Panc1 (cell line): ENCODE measurements around the gene GFPT2. TPM values are rescaled to one million over a fixed set of nuclear protein-coding genes. Genes with fewer than 3 reads are reported as not detected.

Experiments
- ATAC-seq: fragments of 200-7000 bp; cut with Tn5 transposase; 2 replicates; pipeline ENCODE4 v1.9.1; 2020; ENCODE audit warnings: mild to moderate bottlenecking, moderate library complexity
- BruUV-seq: library from RNA; stranded (reverse); fragments of 400-500 nt; replicated peaks from 2 replicates; lab custom pipeline; 2021; lab: Mats Ljungman, UMichigan
- CTCF ChIA-PET: fragments of 300-600 bp; sonication (Branson Sonifier 250); formaldehyde crosslinking; loops from one replicate; lab custom pipeline; 2022; ENCODE audit warnings: antibody characterized with exemption; lab: Charles Lee
- POLR2A ChIA-PET: fragments of 300-600 bp; sonication (Branson Sonifier 250); formaldehyde crosslinking; loops from one replicate; lab custom pipeline; 2022; ENCODE audit warnings: antibody characterized with exemption; lab: Charles Lee
- DNase-seq: peaks from one replicate; pipeline ENCODE4 v3.0.0-alpha.2; 2010; ENCODE audit warnings: low read depth, low spot score
- H3K27ac ChIP-seq: 2 replicates; pipeline ENCODE4 v1.5.1; 2011; ENCODE audit warnings: mild to moderate bottlenecking, low read length, inconsistent platforms
- H3K27me3 ChIP-seq: fragments of 200-500 bp; sonication (Bioruptor generic); 2 replicates; pipeline ENCODE4 v1.6.0; 2014; ENCODE audit warnings: low read length, inconsistent platforms; ENCODE audit not compliant: control insufficient read depth, insufficient read depth
- H3K36me3 ChIP-seq: fragments of 200-500 bp; sonication (Bioruptor generic); 2 replicates; pipeline ENCODE4 v1.5.1; 2014; ENCODE audit warnings: inconsistent platforms, mild to moderate bottlenecking, low read length, moderate library complexity; ENCODE audit not compliant: control insufficient read depth, insufficient read depth
- H3K4me1 ChIP-seq: 2 replicates; pipeline ENCODE4 v1.5.1; 2011; ENCODE audit warnings: inconsistent platforms, mild to moderate bottlenecking, low read length, moderate library complexity; ENCODE audit not compliant: control insufficient read depth, insufficient read depth
- H3K4me3 ChIP-seq, 2 experiments: 2 replicates each; pipeline ENCODE4 v1.5.1; 2011 to 2012; ENCODE audit warnings: low read depth in 2 of 2, low read length in 2 of 2, mild to moderate bottlenecking in 2 of 2, inconsistent platforms in 1 of 2, moderate library complexity in 1 of 2
- H3K9me3 ChIP-seq: fragments of 200-500 bp; sonication (Bioruptor generic); 2 replicates; pipeline ENCODE4 v1.5.1; 2014; ENCODE audit warnings: low read depth, mild to moderate bottlenecking, inconsistent platforms, low read length, moderate library complexity; ENCODE audit not compliant: control insufficient read depth, insufficient read depth
- POLR2AphosphoS5 ChIP-seq: IDR thresholded peaks from 2 replicates; pipeline ENCODE4 v1.6.1; 2012; ENCODE audit warnings: mild to moderate bottlenecking, low read depth, low read length, moderate library complexity
- SIN3A ChIP-seq: IDR thresholded peaks from 2 replicates; pipeline ENCODE4 v1.6.1; 2012; ENCODE audit warnings: low read depth, mild to moderate bottlenecking, low read length, moderate library complexity, borderline replicate concordance; ENCODE audit not compliant: insufficient read depth
- TCF7L2 ChIP-seq: IDR thresholded peaks from 2 replicates; pipeline ENCODE4 v1.6.1; 2011; ENCODE audit warnings: mild to moderate bottlenecking, low read depth, low read length, inconsistent platforms
- in situ Hi-C: cut with HindIII; loops from 2 replicates; pipeline ENCODE4 v1.10.0; 2016; ENCODE audit warnings: low sequenced_read_pairs, low pct_unique_long_range_greater_than_20kb
- intact Hi-C: fragments of 100-400 bp; cut with micrococcal nuclease; formaldehyde crosslinking; loops from one replicate; pipeline ENCODE4 v1.10.0; 2022; ENCODE audit not compliant: unreplicated experiment
- total RNA-seq: library from RNA; stranded (reverse); gene quantifications from one replicate; pipeline ENCODE4 v1.2.1, GENCODE V29; 2021; ENCODE audit not compliant: unreplicated experiment
- TF ChIP-seq, protein P1 (sequence below), 2 experiments: IDR thresholded peaks; 2 replicates each; pipeline ENCODE4 v1.6.1; 2011 to 2012; ENCODE audit warnings: low read depth in 2 of 2, control low read depth in 1 of 2, low read length in 1 of 2, mild to moderate bottlenecking in 1 of 2, moderate library complexity in 1 of 2; ENCODE audit not compliant: insufficient read depth in 1 of 2
- TF ChIP-seq, protein P2 (sequence below): fragments of 450-650 bp; IDR thresholded peaks from 2 replicates; pipeline ENCODE4 v1.5.1; 2017; ENCODE audit warnings: mild to moderate bottlenecking

The GFPT2 gene
- total RNA-seq, 1 experiment from 2014 or later = 2.1 TPM

DNA sequence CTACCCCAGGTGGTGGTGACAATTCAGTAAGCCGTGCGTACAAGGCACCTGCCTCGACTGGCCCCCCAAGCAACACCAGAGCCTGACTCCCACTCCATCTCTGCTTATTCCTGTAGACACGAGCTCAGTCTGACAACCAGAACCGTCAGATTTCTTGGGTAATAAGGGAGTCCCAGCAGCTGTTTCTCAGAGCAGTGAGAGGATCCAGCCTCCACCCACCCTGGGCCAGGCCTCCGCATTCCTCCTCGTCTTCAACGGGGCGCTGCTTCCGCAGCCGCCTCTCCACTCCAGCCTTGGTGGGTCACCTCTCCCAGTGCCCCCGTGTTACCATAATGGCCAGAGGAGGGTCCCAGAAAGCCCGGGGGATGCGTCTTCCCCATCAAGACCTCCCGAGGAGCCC lies 27.7 kb upstream of the GFPT2 start:
- in situ Hi-C loops (no loop called here), intact Hi-C loops (no loop called here)
- DNase-seq = no peak
- no peak overlapping the region for H3K27ac ChIP-seq
- ChIA-PET CTCF (no interaction called here), POLR2A (no interaction called here)
- H3K9me3 ChIP-seq = no peaks in the 10 kb centered on the region
- no peak for ATAC-seq
- no peak overlapping the region for H3K4me3 ChIP-seq
- H3K27me3 ChIP-seq = no peaks in the 10 kb centered on the region
- H3K4me1 ChIP-seq = no peaks in the 10 kb centered on the region
- no TSS peak for BruUV-seq
- TF ChIP-seq POLR2AphosphoS5 (no peak), TCF7L2 (no peak), SIN3A (no peak)
- TF ChIP-seq, protein P1, sequence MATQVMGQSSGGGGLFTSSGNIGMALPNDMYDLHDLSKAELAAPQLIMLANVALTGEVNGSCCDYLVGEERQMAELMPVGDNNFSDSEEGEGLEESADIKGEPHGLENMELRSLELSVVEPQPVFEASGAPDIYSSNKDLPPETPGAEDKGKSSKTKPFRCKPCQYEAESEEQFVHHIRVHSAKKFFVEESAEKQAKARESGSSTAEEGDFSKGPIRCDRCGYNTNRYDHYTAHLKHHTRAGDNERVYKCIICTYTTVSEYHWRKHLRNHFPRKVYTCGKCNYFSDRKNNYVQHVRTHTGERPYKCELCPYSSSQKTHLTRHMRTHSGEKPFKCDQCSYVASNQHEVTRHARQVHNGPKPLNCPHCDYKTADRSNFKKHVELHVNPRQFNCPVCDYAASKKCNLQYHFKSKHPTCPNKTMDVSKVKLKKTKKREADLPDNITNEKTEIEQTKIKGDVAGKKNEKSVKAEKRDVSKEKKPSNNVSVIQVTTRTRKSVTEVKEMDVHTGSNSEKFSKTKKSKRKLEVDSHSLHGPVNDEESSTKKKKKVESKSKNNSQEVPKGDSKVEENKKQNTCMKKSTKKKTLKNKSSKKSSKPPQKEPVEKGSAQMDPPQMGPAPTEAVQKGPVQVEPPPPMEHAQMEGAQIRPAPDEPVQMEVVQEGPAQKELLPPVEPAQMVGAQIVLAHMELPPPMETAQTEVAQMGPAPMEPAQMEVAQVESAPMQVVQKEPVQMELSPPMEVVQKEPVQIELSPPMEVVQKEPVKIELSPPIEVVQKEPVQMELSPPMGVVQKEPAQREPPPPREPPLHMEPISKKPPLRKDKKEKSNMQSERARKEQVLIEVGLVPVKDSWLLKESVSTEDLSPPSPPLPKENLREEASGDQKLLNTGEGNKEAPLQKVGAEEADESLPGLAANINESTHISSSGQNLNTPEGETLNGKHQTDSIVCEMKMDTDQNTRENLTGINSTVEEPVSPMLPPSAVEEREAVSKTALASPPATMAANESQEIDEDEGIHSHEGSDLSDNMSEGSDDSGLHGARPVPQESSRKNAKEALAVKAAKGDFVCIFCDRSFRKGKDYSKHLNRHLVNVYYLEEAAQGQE (IDR thresholded peaks at IDR 0.05; ENCODE audit: insufficient read depth in 1 of 2, low read depth in 2 of 2, low read length in 1 of 2) = no peak
- TF ChIP-seq, protein P2, sequence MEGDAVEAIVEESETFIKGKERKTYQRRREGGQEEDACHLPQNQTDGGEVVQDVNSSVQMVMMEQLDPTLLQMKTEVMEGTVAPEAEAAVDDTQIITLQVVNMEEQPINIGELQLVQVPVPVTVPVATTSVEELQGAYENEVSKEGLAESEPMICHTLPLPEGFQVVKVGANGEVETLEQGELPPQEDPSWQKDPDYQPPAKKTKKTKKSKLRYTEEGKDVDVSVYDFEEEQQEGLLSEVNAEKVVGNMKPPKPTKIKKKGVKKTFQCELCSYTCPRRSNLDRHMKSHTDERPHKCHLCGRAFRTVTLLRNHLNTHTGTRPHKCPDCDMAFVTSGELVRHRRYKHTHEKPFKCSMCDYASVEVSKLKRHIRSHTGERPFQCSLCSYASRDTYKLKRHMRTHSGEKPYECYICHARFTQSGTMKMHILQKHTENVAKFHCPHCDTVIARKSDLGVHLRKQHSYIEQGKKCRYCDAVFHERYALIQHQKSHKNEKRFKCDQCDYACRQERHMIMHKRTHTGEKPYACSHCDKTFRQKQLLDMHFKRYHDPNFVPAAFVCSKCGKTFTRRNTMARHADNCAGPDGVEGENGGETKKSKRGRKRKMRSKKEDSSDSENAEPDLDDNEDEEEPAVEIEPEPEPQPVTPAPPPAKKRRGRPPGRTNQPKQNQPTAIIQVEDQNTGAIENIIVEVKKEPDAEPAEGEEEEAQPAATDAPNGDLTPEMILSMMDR = no peak
- no peaks in the 10 kb centered on the region for H3K36me3 ChIP-seq

DNA sequence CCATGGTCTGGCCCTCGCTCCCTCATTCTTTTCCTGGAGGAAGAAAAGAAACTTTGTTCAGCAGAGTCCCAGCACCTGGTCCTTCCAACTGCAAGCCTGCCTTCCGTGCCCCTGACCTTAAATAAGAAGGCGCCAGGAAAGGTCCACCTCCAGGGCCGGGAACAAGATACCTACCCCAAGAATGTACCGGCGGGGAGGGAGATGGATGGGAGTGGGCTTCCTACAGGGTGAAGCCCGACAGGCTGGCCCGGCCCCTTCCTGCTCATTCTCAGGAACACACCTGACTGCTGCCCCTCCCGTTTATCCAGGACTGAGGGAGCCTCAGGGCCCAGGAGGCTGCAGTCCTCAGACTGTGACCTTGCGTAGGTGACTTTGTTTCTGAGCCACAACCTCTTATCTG lies 27.3 kb upstream of the GFPT2 start:
- intact Hi-C loops = no loop called here
- POLR2A ChIA-PET = no interaction called here
- CTCF ChIA-PET = no interaction called here
- Histone ChIP-seq H3K9me3 (no peaks in the 10 kb centered on the region), H3K27me3 (no peaks in the 10 kb centered on the region), H3K36me3 (no peaks in the 10 kb centered on the region), H3K27ac (no peak overlapping the region), H3K4me3 (no peak overlapping the region), H3K4me1 (no peaks in the 10 kb centered on the region)
- DNase-seq = no peak
- no peak for TF ChIP-seq POLR2AphosphoS5
- TF ChIP-seq TCF7L2 = no peak
- TF ChIP-seq SIN3A = no peak
- TF ChIP-seq, protein P2 = no peak
- TF ChIP-seq, protein P1 (IDR thresholded peaks at IDR 0.05; ENCODE audit: insufficient read depth in 1 of 2, low read depth in 2 of 2, low read length in 1 of 2) = no peak
- ATAC-seq = no peak
- BruUV-seq = no TSS peak
- in situ Hi-C loops = no loop called here
